Measurements from ENCODE around the gene NECAB3. TPM values are rescaled to one million over a fixed set of nuclear protein-coding genes. Genes with fewer than 3 reads are reported as not detected.

Gene NECAB3
- total and polyA plus RNA-seq, 2 of the 4 experiments (the other 2 are of a cell fraction), result 8.6 to 28.4 TPM

DNA sequence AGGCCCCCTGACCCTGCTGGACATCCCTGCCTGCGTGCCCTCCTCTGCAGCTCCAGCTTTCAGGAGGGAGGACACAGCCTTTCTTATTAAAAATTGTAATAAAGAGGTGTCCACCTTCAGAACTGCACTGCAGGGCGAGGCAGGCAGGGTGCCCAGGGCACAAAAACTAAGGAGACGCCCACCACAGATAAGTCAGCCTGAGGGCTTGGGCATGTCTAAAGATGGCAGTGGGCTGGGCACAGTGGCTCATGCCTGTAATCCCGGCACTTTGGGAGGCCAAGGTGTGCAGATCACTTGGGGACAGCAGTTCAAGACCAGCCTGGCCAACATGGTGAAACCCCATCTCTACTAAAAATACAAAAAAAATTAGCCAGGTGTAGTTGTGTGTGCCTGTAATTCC, 19.1 kb downstream of the NECAB3 start:
- WGBS, 2 experiments (ENCODE audit: extremely low coverage in 2 of 2, insufficient read length in 1 of 2), result 80% methylated on average over 1 of the region's 4 CpGs; no CpG with 5 or more reads in 1 of the 2 experiments
- POLR2A ChIA-PET (ENCODE audit: unreplicated experiment), result no interaction called here
- in situ Hi-C loops (cut with MboI; ENCODE audit: low sequenced_read_pairs), result no loop called here

More for the DNA sequence above, 19.1 kb downstream of the NECAB3 start:
- H3K56ac ChIP-seq (ENCODE audit: extremely low read depth, insufficient read depth, low read length), result no peak overlapping the region
- H3K14ac ChIP-seq (replicated peaks; ENCODE audit: low read depth, low read length), result no peak overlapping the region
- CTCF ChIA-PET, result no interaction called here
- intact Hi-C loops (cut with micrococcal nuclease) (no loop called here), dilution Hi-C loops (cut with HindIII; ENCODE audit: low sequenced_read_pairs, unreplicated experiment) (no loop called here)
- H2AK5ac ChIP-seq (ENCODE audit: low read depth, low read length), result no peak overlapping the region
- no peak for TF ChIP-seq CHD1 (IDR thresholded peaks at IDR 0.05; ENCODE audit: low read depth, low read length)
- no peak for TF ChIP-seq BHLHE40 (IDR thresholded peaks at IDR 0.05; ENCODE audit: low read depth, low read length)
- no peak for TF ChIP-seq NFE2L2 (IDR thresholded peaks at IDR 0.05; ENCODE audit: low read depth, low read length)
- no peak for TF ChIP-seq POLR2A (IDR thresholded peaks at IDR 0.05; ENCODE audit: low read depth, low read length)
- no peak for TF ChIP-seq SMC3 (IDR thresholded peaks at IDR 0.05; ENCODE audit: low read depth, low read length)
- TF ChIP-seq MAFK (IDR thresholded peaks at IDR 0.05; ENCODE audit: low read depth, low read length), result no peak
- TF ChIP-seq CEBPB (IDR thresholded peaks at IDR 0.05; ENCODE audit: low read depth, low read length), result no peak
- TF ChIP-seq, protein P1, sequence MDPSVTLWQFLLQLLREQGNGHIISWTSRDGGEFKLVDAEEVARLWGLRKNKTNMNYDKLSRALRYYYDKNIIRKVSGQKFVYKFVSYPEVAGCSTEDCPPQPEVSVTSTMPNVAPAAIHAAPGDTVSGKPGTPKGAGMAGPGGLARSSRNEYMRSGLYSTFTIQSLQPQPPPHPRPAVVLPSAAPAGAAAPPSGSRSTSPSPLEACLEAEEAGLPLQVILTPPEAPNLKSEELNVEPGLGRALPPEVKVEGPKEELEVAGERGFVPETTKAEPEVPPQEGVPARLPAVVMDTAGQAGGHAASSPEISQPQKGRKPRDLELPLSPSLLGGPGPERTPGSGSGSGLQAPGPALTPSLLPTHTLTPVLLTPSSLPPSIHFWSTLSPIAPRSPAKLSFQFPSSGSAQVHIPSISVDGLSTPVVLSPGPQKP (IDR thresholded peaks at IDR 0.05; ENCODE audit: borderline replicate concordance, low read depth, low read length), result no peak
- TF ChIP-seq, protein P2, sequence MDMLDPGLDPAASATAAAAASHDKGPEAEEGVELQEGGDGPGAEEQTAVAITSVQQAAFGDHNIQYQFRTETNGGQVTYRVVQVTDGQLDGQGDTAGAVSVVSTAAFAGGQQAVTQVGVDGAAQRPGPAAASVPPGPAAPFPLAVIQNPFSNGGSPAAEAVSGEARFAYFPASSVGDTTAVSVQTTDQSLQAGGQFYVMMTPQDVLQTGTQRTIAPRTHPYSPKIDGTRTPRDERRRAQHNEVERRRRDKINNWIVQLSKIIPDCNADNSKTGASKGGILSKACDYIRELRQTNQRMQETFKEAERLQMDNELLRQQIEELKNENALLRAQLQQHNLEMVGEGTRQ (IDR thresholded peaks at IDR 0.05; ENCODE audit: low read depth, low read length), result no peak
- peaks cover 19% of the 10 kb centered on the region; the same call in 1 of the 2 replicates for H3K36me3 ChIP-seq (ENCODE audit: control insufficient read depth, insufficient read depth, low read length)
- no peaks in the 10 kb centered on the region for H3K27me3 ChIP-seq (ENCODE audit: control insufficient read depth, insufficient read depth, low read length)
- no peak overlapping the region for H3K9ac ChIP-seq (ENCODE audit: low read depth, low read length)
- H2BK5ac ChIP-seq (ENCODE audit: low read depth, low read length, poor library complexity, severe bottlenecking), result no peak overlapping the region
- no peaks in the 10 kb centered on the region for H3K9me3 ChIP-seq (ENCODE audit: control insufficient read depth, insufficient read depth, low read length)
- H3K23ac ChIP-seq (ENCODE audit: low read depth, low read length), result no peak overlapping the region
- no peak overlapping the region for H3K4me2 ChIP-seq (ENCODE audit: low read depth, low read length)
- no peak overlapping the region for H4K5ac ChIP-seq (ENCODE audit: low read depth, low read length)
- no peak overlapping the region for H4K91ac ChIP-seq (ENCODE audit: insufficient read depth, low read depth, low read length)
- H3K27ac ChIP-seq (ENCODE audit: insufficient read depth, low read length), result no peak overlapping the region
- BruUV-seq (replicated peaks), result no TSS peak
- no peak overlapping the region for H2BK20ac ChIP-seq (ENCODE audit: low read depth, low read length)
- no peak overlapping the region for H2AK9ac ChIP-seq (replicated peaks; ENCODE audit: low read depth, low read length, poor library complexity)
- no peak overlapping the region for H3K4me3 ChIP-seq (ENCODE audit: insufficient read depth, low read depth, low read length)
- no peaks in the 10 kb centered on the region; the same call in 1 of the 2 replicates for H3K4me1 ChIP-seq (ENCODE audit: control insufficient read depth, insufficient read depth, low read length)
- H3K79me1 ChIP-seq (ENCODE audit: low read depth in 1 of 2, low read length in 2 of 2), result no peaks in the 10 kb centered on the region
- no peak overlapping the region for H3K18ac ChIP-seq (ENCODE audit: low read depth, low read length)
- H2BK15ac ChIP-seq (ENCODE audit: low read depth, low read length), result no peak overlapping the region
- no peak overlapping the region for H2AFZ ChIP-seq (replicated peaks; ENCODE audit: low read length, poor library complexity)
- H4K8ac ChIP-seq (ENCODE audit: low read depth in 2 of 2, low read length in 2 of 2), result no peak overlapping the region
- H3K9me1 ChIP-seq (ENCODE audit: insufficient read depth, low read length), result no peaks in the 10 kb centered on the region
- no peaks in the 10 kb centered on the region for H4K20me1 ChIP-seq (ENCODE audit: insufficient read depth, low read length)
- DNase-seq (no peak), ATAC-seq (ENCODE audit: low read depth) (no peak)
- H2BK120ac ChIP-seq (ENCODE audit: low read depth, low read length), result no peak overlapping the region
- H3K4ac ChIP-seq (ENCODE audit: low read depth, low read length), result no peak overlapping the region

Measured in IMR-90 (cell line).